Smooth muscle cell (in vitro differentiated cells): ENCODE measurements around the gene UBQLN1. TPM values are rescaled to one million over a fixed set of nuclear protein-coding genes. Genes with fewer than 3 reads are reported as not detected.
A peak's percentile ranks its signal among the peaks of the same experiment; 100 is the strongest.
"Not testable (repeated sequence)": the region's sequence is repeated elsewhere in the genome, so short reads cannot be mapped to it uniquely, and the experiment has no call there.

Source experiments
- DNase-seq: peaks from one replicate; lab custom pipeline; 2025; ENCODE audit not compliant: unreplicated experiment; lab: John Stamatoyannopoulos, UW
- H2AFZ ChIP-seq: fragments of 200-600 bp; sonication (generic); 2 replicates; pipeline ENCODE4 v1.6.0; 2016; ENCODE audit warnings: antibody characterized with exemption, low read depth, mild to moderate bottlenecking
- H3F3A ChIP-seq: fragments of 200-600 bp; sonication (generic); 2 replicates; pipeline ENCODE4 v1.6.0; 2017; ENCODE audit warnings: antibody characterized with exemption, low read depth
- H3K27ac ChIP-seq: fragments of 200-600 bp; sonication (generic); 2 replicates; pipeline ENCODE4 v1.5.1; 2016; ENCODE audit warnings: low read depth, mild to moderate bottlenecking
- H3K27me3 ChIP-seq: fragments of 200-600 bp; sonication (generic); 2 replicates; pipeline ENCODE4 v1.6.1; 2016; ENCODE audit warnings: low read depth, mild to moderate bottlenecking
- H3K36me3 ChIP-seq: fragments of 200-600 bp; sonication (generic); 2 replicates; pipeline ENCODE4 v1.5.1; 2016; ENCODE audit warnings: low read depth
- H3K4me1 ChIP-seq: fragments of 200-600 bp; sonication (generic); 2 replicates; pipeline ENCODE4 v1.5.1; 2016; ENCODE audit warnings: low read depth
- H3K4me2 ChIP-seq: fragments of 200-600 bp; sonication (generic); 2 replicates; pipeline ENCODE4 v1.6.0; 2016; ENCODE audit warnings: mild to moderate bottlenecking
- H3K4me3 ChIP-seq: fragments of 200-600 bp; sonication (generic); 2 replicates; pipeline ENCODE4 v1.5.1; 2016; ENCODE audit warnings: mild to moderate bottlenecking
- H3K79me2 ChIP-seq: fragments of 200-600 bp; sonication (generic); 2 replicates; pipeline ENCODE4 v1.6.0; 2016; ENCODE audit warnings: low read depth, mild to moderate bottlenecking
- H3K9ac ChIP-seq: fragments of 200-600 bp; sonication (generic); 2 replicates; pipeline ENCODE4 v1.6.0; 2016; ENCODE audit warnings: low read depth
- H3K9me3 ChIP-seq: fragments of 200-600 bp; sonication (generic); replicated peaks from 2 replicates; pipeline ENCODE4 v1.5.1; 2016; ENCODE audit warnings: low read depth
- H4K20me1 ChIP-seq: fragments of 200-600 bp; sonication (generic); 2 replicates; pipeline ENCODE4 v1.6.0; 2016; ENCODE audit warnings: low read depth
- CTCF ChIP-seq: fragments of 200-600 bp; sonication (generic); IDR thresholded peaks from 2 replicates; pipeline ENCODE4 v1.5.1; 2017; ENCODE audit warnings: borderline replicate concordance, mild to moderate bottlenecking, antibody characterized with exemption; ENCODE audit not compliant: insufficient read depth, poor library complexity, severe bottlenecking
- WGBS: methylation state at CpG from one replicate; pipeline ENCODE4 v1.1.7; 2016; ENCODE audit warnings: low lambda C conversion rate; 5-methylcytosine and 5-hydroxymethylcytosine counted together
- polyA plus RNA-seq: library from polyadenylated mRNA; unstranded; fragments of >200 nt; fragmentation: Nextera tagmentation; extraction: Ambion mirVana; gene quantifications from 2 replicates; pipeline ENCODE4 v1.2.1, GENCODE V29; 2016
- total RNA-seq: library from RNA; depleted of rRNA; stranded (reverse); fragments of >200 nt; gene quantifications from 2 replicates; pipeline ENCODE4 v1.2.3, GENCODE V29; 2014

The UBQLN1 gene
- total and polyA plus RNA-seq, 2 experiments from 2014 or later: 36.2 to 116 TPM

- Histone ChIP-seq H3K27ac (peak overlapping the region; percentile 100), H2AFZ (peak overlapping the region; percentile 91), H3K9me3 (no peaks in the 10 kb centered on the region), H3K4me2 (peak overlapping the region; percentile 97), H3K36me3 (no peaks in the 10 kb centered on the region), H3K4me1 (peaks cover 14% of the 10 kb centered on the region), H3K79me2 (peaks cover 38% of the 10 kb centered on the region), H3K9ac (peak overlapping the region; percentile 99), H4K20me1 (peaks cover 33% of the 10 kb centered on the region), H3K4me3 (peak overlapping the region; percentile 84), H3K27me3 (no peaks in the 10 kb centered on the region), H3F3A (no peaks in the 10 kb centered on the region)
- 18% methylated on average over 20 of the region's 20 CpGs for WGBS
- peak; percentile 13 for TF ChIP-seq CTCF
- DNase-seq: peak; percentile 52
Measured at GRCh38 chr9:83708515-83709158, 879 bp upstream of the UBQLN1 start.

DNA sequence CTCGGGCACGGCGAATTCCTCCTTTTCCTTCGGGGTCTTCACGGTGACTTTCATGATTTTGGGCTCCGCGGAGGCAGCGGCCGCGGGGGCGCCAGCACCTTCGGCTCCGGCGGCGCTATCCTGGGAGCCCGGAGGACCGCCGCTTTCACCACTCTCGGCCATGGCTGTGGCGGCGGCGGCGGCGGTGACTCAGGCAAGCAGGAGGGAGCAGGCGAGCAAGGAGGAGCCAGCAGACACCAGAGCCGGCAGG, 315 bp downstream of the UBQLN1 start:
- Histone ChIP-seq H3K4me1 (peaks cover 14% of the 10 kb centered on the region), H3K9me3 (no peaks in the 10 kb centered on the region), H3K79me2 (peaks cover 50% of the 10 kb centered on the region), H2AFZ (peak overlapping the region; percentile 91), H4K20me1 (peaks cover 45% of the 10 kb centered on the region), H3K4me2 (peak overlapping the region; percentile 97), H3K9ac (peak overlapping the region; percentile 99), H3K27ac (peak overlapping the region; percentile 100), H3F3A (no peaks in the 10 kb centered on the region), H3K36me3 (no peaks in the 10 kb centered on the region), H3K4me3 (peak overlapping the region; percentile 84), H3K27me3 (no peaks in the 10 kb centered on the region)
- peak; percentile 88 for DNase-seq
- under 1% methylated on average over 25 of the region's 26 CpGs for WGBS
- TF ChIP-seq CTCF: no peak

- TF ChIP-seq CTCF: no peak
- Histone ChIP-seq H3F3A (no peaks in the 10 kb centered on the region), H3K4me1 (peaks cover 14% of the 10 kb centered on the region), H2AFZ (peak overlapping the region; percentile 91), H3K27ac (peak overlapping the region; percentile 100), H3K9me3 (no peaks in the 10 kb centered on the region), H3K9ac (peak overlapping the region; percentile 99), H3K79me2 (peaks cover 56% of the 10 kb centered on the region), H3K4me2 (peak overlapping the region; percentile 97), H3K27me3 (no peaks in the 10 kb centered on the region), H3K36me3 (no peaks in the 10 kb centered on the region), H3K4me3 (peak overlapping the region; percentile 84), H4K20me1 (peaks cover 50% of the 10 kb centered on the region)
- under 1% methylated on average over 29 of the region's 42 CpGs for WGBS
- no peak for DNase-seq
Measured at GRCh38 chr9:83706676-83707517, 861 bp downstream of the UBQLN1 start.

GRCh38 chr9:83705219-83705651, 2.5 kb downstream of the UBQLN1 start:
- H4K20me1 ChIP-seq: peaks cover 67% of the 10 kb centered on the region
- H3K9me3 ChIP-seq, DNase-seq, H2AFZ ChIP-seq, H3F3A ChIP-seq, H3K9ac ChIP-seq, H3K27ac ChIP-seq, H3K27me3 ChIP-seq, H3K36me3 ChIP-seq: not testable (repeated sequence)
- WGBS: 96% methylated on average over 11 of the region's 12 CpGs
- peak overlapping the region; percentile 84 for H3K4me3 ChIP-seq
- peaks cover 20% of the 10 kb centered on the region for H3K4me1 ChIP-seq
- H3K79me2 ChIP-seq: peaks cover 72% of the 10 kb centered on the region
- H3K4me2 ChIP-seq: peak overlapping the region; percentile 97
